Aorta (tissue), 5 donors: Measurements from ENCODE around the gene UCKL1. TPM values are rescaled to one million over a fixed set of nuclear protein-coding genes. Genes with fewer than 3 reads are reported as not detected.
A peak's percentile ranks its signal among the peaks of the same experiment; 100 is the strongest.

Experiments used
- ATAC-seq: fragments of 200-7000 bp; cut with Tn5 transposase; one replicate; pipeline ENCODE4 v1.9.1; 2022; ENCODE audit warnings: moderate library complexity; ENCODE audit not compliant: low FRiP score
- DNase-seq, 2 donors: peaks; one replicate each; pipeline ENCODE4 v3.0.0-alpha.2; 2020
- H3K27ac ChIP-seq, 2 donors: one replicate each; pipeline ENCODE4 v1.5.1; 2013; ENCODE audit warnings: low read length in 2 of 2, mild to moderate bottlenecking in 2 of 2, moderate library complexity in 2 of 2, control low read depth in 1 of 2, inconsistent platforms in 1 of 2, low read depth in 1 of 2
- H3K27me3 ChIP-seq, 2 donors: one replicate each; pipeline ENCODE4 v1.6.1; 2013; ENCODE audit warnings: control low read depth in 1 of 2, low read length in 1 of 2, mild to moderate bottlenecking in 1 of 2, moderate library complexity in 1 of 2; ENCODE audit not compliant: insufficient read depth in 2 of 2, control insufficient read depth in 1 of 2
- H3K36me3 ChIP-seq, 2 donors: one replicate each; pipeline ENCODE4 v1.6.1; 2013; ENCODE audit warnings: control low read depth in 1 of 2, low read length in 1 of 2, mild to moderate bottlenecking in 1 of 2; ENCODE audit not compliant: insufficient read depth in 2 of 2, control insufficient read depth in 1 of 2
- H3K4me1 ChIP-seq, 2 donors: one replicate each; pipeline ENCODE4 v1.6.1; 2013; ENCODE audit warnings: low read length in 2 of 2, control low read depth in 1 of 2, mild to moderate bottlenecking in 1 of 2, moderate library complexity in 1 of 2; ENCODE audit not compliant: insufficient read depth in 2 of 2, control insufficient read depth in 1 of 2
- H3K4me3 ChIP-seq, 2 donors: one replicate each; pipeline ENCODE4 v1.5.1; 2013; ENCODE audit warnings: low read length in 2 of 2, control low read depth in 1 of 2, mild to moderate bottlenecking in 1 of 2
- H3K9me3 ChIP-seq: one replicate; pipeline ENCODE4 v1.6.1; 2013; ENCODE audit warnings: mild to moderate bottlenecking, low read length; ENCODE audit not compliant: control insufficient read depth
- WGBS, 2 donors: extraction: QIAGEN DNeasy Blood & Tissue Kit; methylation state at CpG; one replicate each; pipeline ENCODE4 v1.1.7; 2013; 5-methylcytosine and 5-hydroxymethylcytosine counted together
- intact Hi-C, 2 donors: fragments of 100-400 bp; cut with DNase I; formaldehyde crosslinking; loops; one replicate each; pipeline versions ENCODE4 v1.14.2 to v1.15.0; 2022
- polyA plus RNA-seq, 2 donors: library from polyadenylated mRNA; stranded (reverse); fragments of 200-250 nt; gene quantifications; one replicate each; pipeline ENCODE4 v1.2.3, GENCODE V29; 2013
- total RNA-seq, 2 donors: library from RNA; stranded (reverse); fragmentation: NEBNext Ultra II Directional; extraction: Animal tissue kit (Norgen Biotek cat#: 25700); gene quantifications; one replicate each; pipeline ENCODE4 v1.2.1, GENCODE V29; 2021
- donor health status: healthy with polysubstance abuse.
- donor health status: Bipolar disorder and iron deficiency.
- donor health status: DM: no; HTN: no; CAD: no.
- donor health status: DM: no; HTN: no; CAD: no.
- donor health status: DM: yes; HTN: yes; CAD: no.

Gene UCKL1
- total and polyA plus RNA-seq, 4 donors: 24.3 to 85.0 (median 33.4) TPM

- H3K27ac ChIP-seq: no peak overlapping the region
- no peaks in the 10 kb centered on the region for H3K27me3 ChIP-seq
- peaks cover 0 to 7% of the 10 kb centered on the region in 2 donors for H3K36me3 ChIP-seq
- no peaks in the 10 kb centered on the region for H3K9me3 ChIP-seq
- H3K4me3 ChIP-seq: no peak overlapping the region
- ATAC-seq (no peak), DNase-seq (peak in 1 of 2 donors; percentile 51)
- H3K4me1 ChIP-seq: no peaks in the 10 kb centered on the region
- 40 to 51% methylated on average over 27 of the region's 27 CpGs for WGBS, 2 donors
- intact Hi-C loops: no loop called here
Observed at GRCh38 chr20:63947638-63948456, 8.4 kb downstream of the UCKL1 start.

- no peaks in the 10 kb centered on the region for H3K9me3 ChIP-seq
- WGBS, 2 donors: 80 to 82% methylated on average over 15 of the region's 15 CpGs
- DNase-seq (no peak), ATAC-seq (no peak)
- no peaks in the 10 kb centered on the region for H3K4me1 ChIP-seq
- intact Hi-C loops: no loop called here
- no peak overlapping the region for H3K27ac ChIP-seq
- H3K4me3 ChIP-seq: no peak overlapping the region
- peaks cover 0 to 7% of the 10 kb centered on the region in 2 donors for H3K36me3 ChIP-seq
- no peaks in the 10 kb centered on the region for H3K27me3 ChIP-seq
Observed at GRCh38 chr20:63946986-63947637, 9.1 kb downstream of the UCKL1 start.

GRCh38 chr20:63945921-63946920 lies 10.0 kb downstream of the UCKL1 start:
- DNase-seq (no peak), ATAC-seq (no peak)
- Histone ChIP-seq H3K4me3 (no peak overlapping the region), H3K27me3 (no peaks in the 10 kb centered on the region), H3K9me3 (no peaks in the 10 kb centered on the region), H3K27ac (no peak overlapping the region), H3K4me1 (no peaks in the 10 kb centered on the region), H3K36me3 (peaks cover 0 to 7% of the 10 kb centered on the region in 2 donors)
- intact Hi-C loops: no loop called here
- WGBS, 2 donors: 90 to 92% methylated on average over 39 of the region's 39 CpGs

GRCh38 chr20:63945031-63945658 lies 11.1 kb downstream of the UCKL1 start:
- peaks cover 0 to 8% of the 10 kb centered on the region in 2 donors for H3K36me3 ChIP-seq
- H3K4me1 ChIP-seq: no peaks in the 10 kb centered on the region
- ATAC-seq (no peak), DNase-seq (peak in 1 of 2 donors; percentile 47)
- H3K27ac ChIP-seq: no peak overlapping the region
- no peaks in the 10 kb centered on the region for H3K9me3 ChIP-seq
- intact Hi-C loops: no loop called here
- no peak overlapping the region for H3K4me3 ChIP-seq
- WGBS, 2 donors: 84 to 85% methylated on average over 17 of the region's 17 CpGs
- H3K27me3 ChIP-seq: no peaks in the 10 kb centered on the region

- no peak overlapping the region for H3K4me3 ChIP-seq
- H3K9me3 ChIP-seq: no peaks in the 10 kb centered on the region
- ATAC-seq (no peak), DNase-seq (peak in 1 of 2 donors; percentile 49)
- intact Hi-C loops: no loop called here
- no peak overlapping the region for H3K27ac ChIP-seq
- no peaks in the 10 kb centered on the region for H3K27me3 ChIP-seq
- H3K36me3 ChIP-seq: peaks cover 0 to 11% of the 10 kb centered on the region in 2 donors
- WGBS, 2 donors: 88 to 89% methylated on average over 33 to 35 of the region's 35 CpGs
- no peaks in the 10 kb centered on the region for H3K4me1 ChIP-seq
Observed at GRCh38 chr20:63944078-63944941, 11.9 kb downstream of the UCKL1 start.

- 92 to 94% methylated on average over 3 of the region's 3 CpGs for WGBS, 2 donors
- no peaks in the 10 kb centered on the region for H3K27me3 ChIP-seq
- H3K4me3 ChIP-seq: no peak overlapping the region
- DNase-seq: peak in 1 of 2 donors; percentile 45
- no peak for ATAC-seq
- H3K36me3 ChIP-seq: peaks cover 0 to 11% of the 10 kb centered on the region in 2 donors
- no peaks in the 10 kb centered on the region for H3K4me1 ChIP-seq
- intact Hi-C loops: no loop called here
- H3K9me3 ChIP-seq: no peaks in the 10 kb centered on the region
- H3K27ac ChIP-seq: no peak overlapping the region
Observed at GRCh38 chr20:63943808-63944077, 12.5 kb downstream of the UCKL1 start.

- ATAC-seq (no peak), DNase-seq (peak in 1 of 2 donors; percentile 47)
- WGBS, 2 donors: 83 to 86% methylated on average over 19 of the region's 19 CpGs
- H3K9me3 ChIP-seq: no peaks in the 10 kb centered on the region
- intact Hi-C loops: no loop called here
- H3K27me3 ChIP-seq: no peaks in the 10 kb centered on the region
- H3K4me3 ChIP-seq: no peak overlapping the region
- peaks cover 0 to 11% of the 10 kb centered on the region in 2 donors for H3K36me3 ChIP-seq
- H3K27ac ChIP-seq: no peak overlapping the region
- H3K4me1 ChIP-seq: no peaks in the 10 kb centered on the region
Observed at GRCh38 chr20:63942969-63943807, 13.0 kb downstream of the UCKL1 start.
